OCI-LY3 (cell line): ENCODE measurements around the gene HADHB.

Experiments used
- EZH2phosphoT487 ChIP-seq: fragments of 200-600 bp; shearing (Covaris generic); IDR thresholded peaks from 2 replicates; pipeline ENCODE4 v1.6.1; 2018; ENCODE audit warnings: antibody characterized with exemption, mixed run types, low read depth
- TF ChIP-seq, protein P1 (sequence below): fragments of 200-600, 300-600 bp; sonication (generic); IDR thresholded peaks from 2 replicates; pipeline ENCODE4 v1.5.1; 2014; ENCODE audit warnings: antibody characterized with exemption, low read length, low read depth

DNA sequence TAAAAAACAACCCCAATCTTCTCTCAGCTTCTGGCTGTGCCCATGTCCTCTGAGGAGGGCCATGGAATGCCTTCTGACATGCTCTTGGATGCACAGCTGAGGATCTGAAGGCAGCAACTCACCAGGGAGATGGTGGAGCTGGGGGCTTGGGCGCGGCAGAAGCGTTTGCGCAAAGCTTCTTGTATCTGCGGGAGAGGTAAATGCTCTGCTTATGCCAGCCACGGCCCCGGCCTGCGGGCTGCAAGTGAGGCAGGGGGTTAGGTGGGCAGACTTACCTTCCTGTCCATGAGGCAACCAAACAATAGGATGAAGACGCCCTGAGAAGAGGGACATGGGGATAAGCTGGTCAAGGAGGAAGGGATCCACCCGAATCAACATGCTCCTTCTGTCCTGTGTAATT, 65.2 kb downstream of the HADHB start:
- TF ChIP-seq, protein P1, sequence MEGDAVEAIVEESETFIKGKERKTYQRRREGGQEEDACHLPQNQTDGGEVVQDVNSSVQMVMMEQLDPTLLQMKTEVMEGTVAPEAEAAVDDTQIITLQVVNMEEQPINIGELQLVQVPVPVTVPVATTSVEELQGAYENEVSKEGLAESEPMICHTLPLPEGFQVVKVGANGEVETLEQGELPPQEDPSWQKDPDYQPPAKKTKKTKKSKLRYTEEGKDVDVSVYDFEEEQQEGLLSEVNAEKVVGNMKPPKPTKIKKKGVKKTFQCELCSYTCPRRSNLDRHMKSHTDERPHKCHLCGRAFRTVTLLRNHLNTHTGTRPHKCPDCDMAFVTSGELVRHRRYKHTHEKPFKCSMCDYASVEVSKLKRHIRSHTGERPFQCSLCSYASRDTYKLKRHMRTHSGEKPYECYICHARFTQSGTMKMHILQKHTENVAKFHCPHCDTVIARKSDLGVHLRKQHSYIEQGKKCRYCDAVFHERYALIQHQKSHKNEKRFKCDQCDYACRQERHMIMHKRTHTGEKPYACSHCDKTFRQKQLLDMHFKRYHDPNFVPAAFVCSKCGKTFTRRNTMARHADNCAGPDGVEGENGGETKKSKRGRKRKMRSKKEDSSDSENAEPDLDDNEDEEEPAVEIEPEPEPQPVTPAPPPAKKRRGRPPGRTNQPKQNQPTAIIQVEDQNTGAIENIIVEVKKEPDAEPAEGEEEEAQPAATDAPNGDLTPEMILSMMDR = no peak
- no peak for TF ChIP-seq EZH2phosphoT487
